Vagina (tissue), 2 donors: ENCODE data around the gene CXCL16.
"Not testable (repeated sequence)": the region's sequence is repeated elsewhere in the genome, so short reads cannot be mapped to it uniquely, and the experiment has no call there.

Experiments
- CTCF ChIP-seq, 3 experiments: fragments of 450-650 bp in 2 of 3; fragments of 200-600 bp in 1 of 3; sonication (generic) in 1 of 3; IDR thresholded peaks; one replicate each; pipeline ENCODE4 v1.5.1; 2017 to 2019; ENCODE audit warnings: antibody characterized with exemption in 3 of 3, mild to moderate bottlenecking in 2 of 3, moderate library complexity in 2 of 3
- POLR2A ChIP-seq, 2 donors: fragments of 450-650 bp; IDR thresholded peaks; one replicate each; pipeline ENCODE4 v1.6.1; 2017; ENCODE audit warnings: antibody characterized with exemption in 2 of 2, mild to moderate bottlenecking in 2 of 2, moderate library complexity in 2 of 2

GRCh38 chr17:4714340-4715062, 25.2 kb downstream of the CXCL16 start:
- not testable (repeated sequence) for TF ChIP-seq POLR2A, CTCF (IDR thresholded peaks at IDR 0.05)
